Keratinocyte (primary cell): ENCODE results near the gene MDH1.

Source experiments
- CTCF ChIP-seq, 3 experiments: IDR thresholded peaks in 1 of 3; conservative IDR thresholded peaks in 1 of 3; optimal IDR thresholded peaks in 1 of 3; 2 replicates in 2 of 3; 3 replicates in 1 of 3; pipeline versions ENCODE3 to v1.5.1; 2011; ENCODE audit warnings: low read length in 3 of 3, mild to moderate bottlenecking in 3 of 3, moderate library complexity in 2 of 3, control low read depth in 1 of 3, inconsistent platforms in 1 of 3; ENCODE audit not compliant: insufficient read depth in 2 of 3; ENCODE audit errors: extremely low read depth in 1 of 3
- EZH2 ChIP-seq: IDR thresholded peaks from one replicate; pipeline ENCODE4 v1.6.1; 2012; ENCODE audit warnings: inconsistent platforms, mild to moderate bottlenecking, low read length, moderate library complexity

GRCh38 chr2:63649829-63650228 lies 61.1 kb downstream of the MDH1 start:
- TF ChIP-seq CTCF (optimal IDR thresholded peaks at IDR 0.05 in 1 of 3, IDR thresholded peaks at IDR 0.05 in 1 of 3, conservative IDR thresholded peaks at IDR 0.05 in 1 of 3; ENCODE audit: extremely low read depth in 1 of 3, insufficient read depth in 2 of 3, low read length in 3 of 3) (no peak), EZH2 (no peak)
